HG03354 (cell line): Measurements from ENCODE around the gene FUT8.

Experiments used
- ATAC-seq: cut with Tn5 transposase; IDR thresholded peaks from one replicate; pipeline ENCODE4 v1.9.1; 2021; ENCODE audit warnings: mild to moderate bottlenecking; ENCODE audit not compliant: unreplicated experiment, poor library complexity, severe bottlenecking

The FUT8 gene

DNA sequence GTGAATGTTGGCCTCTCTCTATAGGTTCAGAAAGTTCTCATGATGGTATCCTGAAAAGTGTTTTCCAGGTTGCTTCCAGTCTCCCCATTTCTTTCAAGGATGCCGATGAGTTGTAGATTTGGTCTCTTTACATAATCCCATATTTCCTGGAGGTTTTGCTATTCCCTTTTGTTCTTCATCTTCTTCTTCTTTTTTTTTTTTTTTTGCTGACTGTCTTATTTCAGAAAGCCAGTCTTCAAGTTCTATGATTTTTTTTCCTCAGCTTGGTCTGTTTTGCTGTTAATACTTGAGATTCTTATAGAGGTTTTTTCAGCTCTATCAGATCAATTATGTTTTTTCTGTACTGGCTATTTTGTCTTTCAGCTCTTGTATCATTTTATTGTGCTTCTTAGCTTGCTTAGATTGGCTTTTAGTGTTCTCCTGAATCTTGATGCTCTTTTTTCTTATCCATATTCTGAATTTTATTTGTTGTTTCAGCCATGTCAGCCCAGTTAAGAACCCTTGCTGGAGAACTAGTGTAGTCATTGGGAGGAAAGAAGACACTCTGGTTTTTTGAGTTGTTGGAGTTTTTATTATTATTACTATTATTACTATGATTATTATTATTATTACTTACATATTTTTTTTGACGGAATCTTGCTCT, 124.4 kb downstream of the FUT8 start:
- no peak for ATAC-seq

DNA sequence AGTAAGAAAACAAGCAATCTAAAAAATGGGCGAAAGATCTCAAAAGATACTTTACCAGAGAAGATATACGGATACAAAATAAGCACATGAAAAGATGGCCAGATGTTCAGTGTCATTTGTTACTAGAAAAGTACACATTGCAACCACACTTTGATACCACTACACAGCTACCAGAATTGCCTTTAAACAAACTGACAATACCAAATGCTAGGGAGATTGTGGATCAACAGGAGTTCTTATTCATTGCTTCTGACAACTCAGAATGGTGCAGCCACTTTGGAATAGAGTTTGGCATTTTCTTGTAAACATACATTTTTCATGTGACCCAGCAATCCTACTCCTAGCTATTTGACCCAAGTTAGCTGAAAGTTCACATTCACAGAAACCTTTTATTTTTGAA, 136.3 kb downstream of the FUT8 start:
- no peak for ATAC-seq

- no peak for ATAC-seq
Observed at GRCh38 chr14:65549429-65549828, 136.9 kb downstream of the FUT8 start.

- ATAC-seq: no peak
Observed at GRCh38 chr14:65550779-65551643, 138.5 kb downstream of the FUT8 start.

DNA sequence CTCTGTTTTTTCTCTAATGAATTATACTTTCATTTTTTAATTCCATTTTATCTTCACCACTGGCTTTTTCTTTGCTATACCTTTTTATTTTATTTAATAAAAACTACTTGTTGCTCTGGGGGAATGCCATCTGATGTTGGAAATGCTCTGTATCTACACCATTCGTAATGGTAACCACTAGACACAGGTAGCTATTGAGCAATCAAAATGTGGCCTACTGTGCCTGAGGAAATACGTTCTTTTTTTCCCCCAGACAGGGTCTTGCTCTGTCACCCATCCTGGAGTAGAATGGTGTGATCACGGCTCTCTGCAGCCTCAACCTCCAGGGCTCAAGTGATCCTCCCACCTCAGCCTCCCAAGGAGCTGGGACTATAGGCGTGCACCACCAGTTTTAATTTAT, 140.2 kb downstream of the FUT8 start:
- no peak for ATAC-seq

DNA sequence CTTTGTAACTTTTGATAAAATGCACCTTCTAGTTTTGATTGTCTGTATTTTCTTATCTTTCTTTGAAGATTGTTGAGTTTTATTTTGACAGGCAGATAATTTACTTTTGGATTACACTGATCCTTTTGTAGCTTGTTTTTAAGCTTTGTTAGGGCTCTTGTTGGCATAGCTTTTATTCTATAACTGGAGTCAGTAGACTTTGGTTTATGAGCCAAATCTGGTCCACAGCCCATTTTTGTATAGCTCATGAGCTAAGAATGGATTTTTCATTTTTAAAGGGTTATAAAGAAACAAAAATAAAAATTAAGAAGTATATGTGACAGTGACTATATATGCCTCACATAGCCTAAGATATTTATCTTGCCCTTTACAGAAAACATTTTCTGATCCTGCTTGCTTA, 142.3 kb downstream of the FUT8 start:
- no peak for ATAC-seq

DNA sequence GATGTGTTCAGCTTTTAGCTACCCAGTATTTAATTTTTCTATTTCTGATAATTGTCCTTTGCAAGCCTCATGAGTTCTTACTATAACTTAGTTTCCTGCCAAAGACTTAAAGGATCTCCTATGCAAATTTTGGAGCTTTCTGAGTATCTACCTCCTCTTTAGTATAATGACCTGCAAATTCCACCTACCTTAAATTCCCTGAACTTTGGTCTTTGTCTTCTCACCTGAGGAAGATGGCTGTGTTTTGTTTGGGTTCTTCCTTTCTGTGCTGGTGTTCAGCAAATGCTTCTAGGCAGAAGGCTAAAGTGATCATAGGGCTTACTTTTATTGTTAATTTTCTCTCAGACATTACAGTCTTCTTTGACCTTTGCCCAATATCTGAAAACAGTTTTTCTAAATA, 142.8 kb downstream of the FUT8 start:
- no peak for ATAC-seq

DNA sequence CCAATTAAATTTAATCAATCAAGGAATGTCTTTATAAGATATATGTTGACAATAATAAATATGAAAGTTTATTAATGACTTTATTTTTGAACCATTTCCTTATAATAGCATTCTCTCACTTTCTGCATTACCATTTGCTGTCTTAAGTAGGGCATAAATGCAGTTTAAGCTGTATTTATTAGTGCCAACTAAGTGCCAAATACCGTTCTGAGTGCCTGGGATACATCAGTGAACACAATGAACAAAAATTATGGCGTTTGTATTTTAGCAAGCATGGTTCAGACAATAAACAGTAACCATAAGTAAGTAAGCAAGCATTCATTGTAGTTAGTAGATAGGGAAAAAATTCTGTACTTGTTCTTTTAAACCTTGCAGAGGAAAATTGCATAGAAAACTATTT, 145.8 kb downstream of the FUT8 start:
- ATAC-seq: no peak

- ATAC-seq: no peak
Observed at GRCh38 chr14:65560340-65561027, 148.0 kb downstream of the FUT8 start.

DNA sequence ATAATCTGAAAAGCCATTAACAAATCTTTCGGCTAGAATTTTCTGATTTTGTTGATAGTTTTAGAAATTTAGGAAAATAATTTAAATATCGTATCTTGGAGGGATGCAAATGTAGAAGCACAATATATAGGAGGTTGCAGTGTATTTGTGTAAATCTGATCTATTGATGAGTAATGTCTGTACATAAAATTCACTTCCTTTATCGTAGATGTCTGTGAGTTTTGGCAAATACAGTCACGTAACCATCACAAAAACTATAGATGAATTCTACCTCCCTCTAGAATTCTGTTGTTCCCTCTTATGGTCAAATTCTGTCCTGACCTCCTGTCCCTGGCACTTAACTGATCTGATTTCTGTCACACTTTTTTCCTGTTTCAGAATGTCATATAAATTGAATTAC, 151.8 kb downstream of the FUT8 start:
- ATAC-seq: no peak

DNA sequence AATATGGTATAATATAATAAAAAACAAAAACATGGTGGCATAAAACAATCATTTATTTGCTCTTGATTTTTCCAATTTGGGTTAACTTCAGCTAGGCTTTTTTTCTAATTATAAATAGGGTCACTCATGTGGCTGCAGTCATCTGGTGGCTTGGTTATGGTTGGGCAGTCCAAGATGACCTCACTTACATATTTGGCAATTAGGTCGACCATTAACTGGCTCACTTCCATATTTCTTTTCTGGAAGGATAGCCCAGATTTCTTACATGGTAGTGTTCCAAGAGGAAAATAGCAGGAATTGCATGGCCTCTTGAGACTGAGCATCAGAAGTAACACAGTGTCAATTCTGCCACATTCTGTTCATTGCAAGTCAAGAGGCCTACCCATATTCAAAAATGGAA, 153.4 kb downstream of the FUT8 start:
- no peak for ATAC-seq

GRCh38 chr14:65566820-65567522, 154.4 kb downstream of the FUT8 start:
- ATAC-seq: no peak

DNA sequence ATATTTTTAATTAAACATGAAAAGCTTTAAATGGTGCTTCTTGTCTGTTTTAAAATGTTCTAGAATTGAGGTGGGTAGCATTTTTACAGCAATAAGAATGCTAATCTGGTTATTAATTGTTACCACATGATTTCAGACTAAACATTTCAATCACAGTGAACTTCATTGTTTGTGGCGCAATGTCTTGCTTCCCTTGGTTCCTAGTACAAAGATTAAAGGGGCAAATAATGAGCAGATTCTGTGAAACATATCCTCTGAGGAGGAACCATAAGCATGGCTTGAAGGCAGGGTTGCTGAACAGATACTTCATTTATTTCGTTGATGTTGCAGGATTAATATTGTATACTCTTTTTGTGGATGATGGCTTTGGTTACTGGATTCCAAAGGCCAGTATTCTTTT, 162.1 kb downstream of the FUT8 start:
- no peak for ATAC-seq

DNA sequence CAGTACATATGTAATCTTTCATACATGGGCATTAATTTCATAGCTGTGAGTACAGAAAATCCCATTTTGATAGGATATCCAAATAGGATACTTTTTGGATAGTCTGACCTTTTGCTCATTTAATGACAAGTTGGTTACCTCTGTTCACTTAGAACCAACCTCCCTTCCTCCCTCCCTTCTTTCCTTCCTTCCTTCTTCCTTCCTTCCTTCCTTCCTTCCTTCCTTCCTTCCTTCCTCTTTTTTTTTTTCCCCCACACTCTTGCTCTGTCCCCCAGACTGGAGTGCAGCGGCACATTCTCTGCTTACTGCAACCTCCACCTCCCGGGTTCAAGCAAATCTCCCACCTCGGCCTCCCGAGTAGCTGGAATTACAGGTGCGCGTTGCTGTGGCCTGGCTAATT, 162.9 kb downstream of the FUT8 start:
- no peak for ATAC-seq

DNA sequence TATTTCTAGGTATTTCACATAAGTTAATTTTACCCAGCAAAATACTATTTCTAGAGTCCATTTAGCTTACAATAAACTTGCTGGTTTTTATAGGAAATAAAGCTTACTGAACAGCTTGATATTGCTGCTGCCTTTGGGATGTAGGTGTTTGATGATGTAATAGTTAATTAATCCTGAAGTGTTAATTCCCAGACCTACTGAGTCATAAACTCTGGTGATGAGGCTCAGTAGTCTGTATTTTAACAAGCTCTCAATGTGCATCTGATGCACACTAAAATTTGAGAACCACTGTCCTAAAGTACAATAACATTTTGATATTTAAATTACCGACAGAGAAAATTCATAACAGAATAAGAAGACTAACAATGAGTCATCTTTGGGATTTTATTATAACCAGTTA, 168.4 kb downstream of the FUT8 start:
- no peak for ATAC-seq

DNA sequence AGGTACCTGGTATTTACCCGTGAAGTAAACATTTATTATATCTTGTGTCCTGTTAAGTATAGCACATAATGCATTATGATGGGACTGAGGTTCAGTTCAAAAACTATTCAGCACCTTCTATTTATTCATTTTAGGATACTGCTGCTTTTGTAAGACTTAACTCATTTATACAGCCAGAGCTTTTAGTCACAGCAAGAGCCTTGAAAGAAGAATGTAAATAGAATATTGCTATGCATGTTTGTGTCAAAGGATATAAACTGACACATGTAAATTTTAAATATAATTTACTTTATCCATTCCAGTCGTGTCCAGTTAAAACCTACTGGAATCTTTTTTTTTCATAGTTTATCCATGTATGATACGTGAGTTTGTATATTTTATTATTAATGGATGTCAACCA, 168.8 kb downstream of the FUT8 start:
- ATAC-seq: no peak

DNA sequence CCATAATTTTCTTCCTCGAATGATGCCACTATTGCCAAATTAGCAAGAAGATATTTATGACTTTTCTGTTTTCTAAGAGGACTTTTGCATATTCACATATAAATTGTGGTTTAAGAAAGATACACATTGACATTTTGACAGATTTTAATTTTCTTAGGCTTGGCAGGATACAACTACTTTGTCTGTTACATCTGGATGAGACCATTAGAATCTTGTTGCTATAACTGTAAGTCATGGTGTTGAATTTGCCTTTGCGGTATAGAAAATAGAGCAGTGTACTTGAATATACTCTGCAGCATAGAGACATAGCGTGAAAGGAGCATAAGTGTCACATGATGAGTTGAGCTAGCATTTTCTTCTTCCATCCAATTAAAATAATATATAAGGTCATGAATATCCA, 169.3 kb downstream of the FUT8 start:
- ATAC-seq: no peak

DNA sequence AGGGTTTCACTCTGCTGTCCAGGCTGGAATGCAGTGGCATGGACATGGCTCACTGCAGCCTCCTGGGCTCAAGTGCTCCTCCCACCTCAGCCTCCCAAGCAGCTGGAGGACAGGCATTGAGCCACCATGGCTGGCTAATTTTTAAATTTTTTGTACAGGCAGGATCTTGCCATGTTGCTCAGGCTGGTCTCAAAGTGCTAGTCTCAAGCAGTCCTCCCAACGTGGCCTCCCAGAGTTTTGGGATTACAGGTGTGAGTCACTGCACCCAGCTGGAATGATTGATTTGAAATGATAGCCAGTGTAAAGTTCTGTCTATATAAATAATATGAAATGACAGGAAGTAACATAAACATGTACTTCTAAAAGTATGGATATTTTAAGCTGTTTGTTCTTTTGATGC, 172.7 kb downstream of the FUT8 start:
- no peak for ATAC-seq

- no peak for ATAC-seq
Observed at GRCh38 chr14:65588426-65589140, 176.1 kb downstream of the FUT8 start.
